NCI-H345 treated with DMSO at 0.1 percent for 48 hours (cell line): ENCODE data around the gene KLHL18.
A peak's percentile ranks its signal among the peaks of the same experiment; 100 is the strongest.
"Not testable (repeated sequence)": the region's sequence is repeated elsewhere in the genome, so short reads cannot be mapped to it uniquely, and the experiment has no call there.

Experiments
- DNase-seq: peaks from one replicate; lab custom pipeline; 2025; ENCODE audit not compliant: unreplicated experiment; lab: John Stamatoyannopoulos, UW

The KLHL18 gene

GRCh38 chr3:47282424-47283192, at the start of gene KLHL18, which contains the start of gene KIF9:
KLHL18 (plus strand) TSS chr3:47282944; CDS start chr3:47282966, 22 bp downstream.
KIF9 (minus strand) TSS chr3:47282799; CDS start chr3:47277374, 5,425 bp downstream.
- DNase-seq, result peak; percentile 62

- no peak for DNase-seq
Measured at GRCh38 chr3:47238017-47238416, 44.7 kb upstream of the KLHL18 start.

DNA sequence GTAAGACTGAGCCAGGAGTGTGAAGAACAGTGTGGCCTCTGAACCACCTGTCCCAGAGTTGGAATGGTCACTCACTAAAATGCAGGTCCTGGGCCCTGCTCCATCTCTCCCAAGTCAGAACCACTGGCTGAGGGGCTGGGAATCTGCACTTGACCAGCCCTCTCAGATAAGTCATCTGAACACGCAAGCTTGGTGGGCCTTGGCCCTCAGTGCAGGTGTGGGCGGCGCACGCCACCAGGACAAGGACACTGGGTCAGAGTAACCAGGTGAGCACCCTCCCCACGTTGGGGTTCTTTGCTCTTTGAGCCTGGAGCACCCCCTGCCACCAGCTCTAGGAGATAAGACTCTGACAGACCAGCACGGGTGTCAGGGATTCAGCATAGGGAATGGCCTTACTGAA, 42.8 kb upstream of the KLHL18 start:
- no peak for DNase-seq

- no peak for DNase-seq
Measured at GRCh38 chr3:47243419-47244147, 39.2 kb upstream of the KLHL18 start.

DNA sequence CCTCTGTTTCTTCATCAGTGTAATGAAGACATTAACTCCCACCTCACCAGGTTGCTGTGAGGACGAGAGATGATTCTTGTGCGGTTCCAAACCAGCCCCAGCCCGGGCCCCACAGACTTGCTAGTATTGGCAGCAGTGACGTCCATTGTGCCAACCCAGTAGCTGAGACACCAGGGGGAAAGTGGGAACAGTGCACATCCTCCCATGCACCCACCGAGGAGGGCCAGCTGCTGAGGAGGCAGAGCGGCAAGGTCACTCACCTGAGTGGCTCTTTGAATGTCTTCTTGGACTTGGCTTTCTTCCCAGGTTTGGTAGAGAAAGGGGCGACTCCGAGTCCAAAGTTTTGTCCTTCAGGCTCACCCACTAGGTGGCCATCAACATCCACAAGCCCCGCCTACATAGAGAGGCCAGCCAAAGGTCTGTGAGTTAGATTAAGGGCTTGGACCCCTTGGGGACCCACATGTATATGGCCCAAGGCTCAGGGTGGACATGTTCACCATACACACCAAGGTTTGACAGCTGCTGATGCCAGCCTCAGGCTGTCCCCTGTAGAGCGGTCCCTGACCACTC, 38.1 kb upstream of the KLHL18 start:
- no peak for DNase-seq

DNA sequence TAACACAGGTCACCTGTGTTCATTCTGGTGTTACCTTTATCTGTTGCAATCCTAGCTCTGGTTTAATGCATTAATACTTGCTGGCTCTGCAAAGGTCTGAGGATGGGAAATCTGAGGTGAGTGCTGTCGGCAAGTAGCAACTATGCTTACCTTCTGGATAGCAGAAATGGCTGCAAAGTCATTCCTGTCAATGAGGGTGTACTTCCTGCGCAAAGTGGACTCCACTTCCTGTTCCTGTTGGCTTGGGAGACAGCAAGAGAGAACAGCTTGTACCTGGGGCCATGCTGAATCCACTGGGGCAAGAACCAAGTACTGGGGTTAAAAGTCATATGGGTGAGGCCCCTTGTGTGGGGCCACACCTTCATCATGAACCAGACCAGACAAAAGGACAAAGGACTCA, 37.5 kb upstream of the KLHL18 start:
- DNase-seq, result no peak

GRCh38 chr3:47247131-47248064, 35.3 kb upstream of the KLHL18 start:
- DNase-seq, result no peak

DNA sequence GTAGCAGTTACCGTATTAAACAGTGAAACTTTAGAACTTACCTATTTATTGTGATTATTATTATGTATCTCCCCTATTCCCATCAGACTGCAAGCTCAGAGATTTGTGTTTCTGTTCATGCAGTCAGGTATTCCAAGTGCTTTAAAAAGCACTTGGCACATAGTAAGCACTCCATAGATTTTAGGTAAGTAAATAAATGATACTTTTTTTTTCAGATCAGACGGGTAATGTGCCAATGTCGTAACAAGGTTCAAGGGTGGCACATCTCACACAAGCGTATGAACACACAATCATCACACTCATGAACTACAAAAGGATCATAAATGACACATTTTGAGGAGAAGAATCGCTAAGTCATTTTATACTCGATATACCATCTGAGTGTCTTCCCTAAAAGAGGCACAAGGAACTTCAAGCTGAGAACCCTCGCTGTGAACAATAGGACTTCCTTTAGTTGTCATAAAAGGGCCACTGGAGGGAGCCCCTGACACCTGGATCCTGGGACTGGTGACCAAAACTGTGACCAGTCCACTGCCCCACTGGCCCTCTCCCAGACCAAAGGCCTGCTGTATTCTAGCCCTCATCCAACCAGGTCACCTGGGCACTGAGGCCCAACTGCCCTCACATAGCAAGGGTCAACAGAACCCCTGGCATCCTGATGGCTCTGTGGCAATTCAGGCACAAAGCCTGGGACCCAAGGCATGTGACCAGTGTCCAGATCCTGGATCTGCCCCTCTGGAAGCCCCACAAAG, 32.3 kb upstream of the KLHL18 start:
- DNase-seq, result no peak

DNA sequence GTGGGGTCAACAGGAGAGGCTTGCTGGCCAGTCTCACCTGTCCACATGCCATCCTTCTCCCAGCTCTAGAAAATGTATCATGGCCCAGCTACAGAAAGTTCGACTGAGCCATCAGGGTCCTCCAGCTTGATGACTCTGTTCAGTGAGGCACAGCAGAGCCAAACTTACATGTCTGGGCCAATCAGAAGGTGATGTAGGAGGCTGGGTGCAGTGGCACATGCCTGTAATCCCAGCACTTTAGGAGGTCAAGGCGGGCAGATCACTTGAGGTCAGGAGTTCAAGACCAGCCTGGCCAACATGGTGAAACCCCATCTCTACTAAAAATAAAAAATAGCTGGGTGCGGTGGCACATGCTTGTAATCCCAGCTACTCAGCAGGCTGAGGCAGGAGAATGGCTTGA, 31.7 kb upstream of the KLHL18 start:
- DNase-seq, result not testable (repeated sequence)

DNA sequence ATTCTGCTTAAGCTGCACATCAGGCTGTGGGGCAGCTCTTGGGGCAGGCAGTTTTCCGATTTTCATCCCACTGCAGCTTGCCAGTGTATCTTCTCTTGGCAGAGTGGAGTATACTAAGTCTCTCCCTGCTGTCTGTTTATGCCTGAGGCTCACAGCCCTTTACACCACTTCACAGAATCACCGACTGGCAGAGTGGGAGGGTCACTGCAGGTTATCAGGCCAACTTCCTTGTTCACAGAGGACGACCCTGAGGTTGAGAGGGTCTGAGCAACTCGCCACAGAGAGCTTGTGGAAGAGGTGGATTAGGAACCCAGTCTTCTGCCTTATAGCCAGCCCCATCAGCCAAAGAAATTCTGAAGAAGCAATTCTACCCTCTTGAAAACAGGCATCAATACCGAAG, 31.1 kb upstream of the KLHL18 start:
- DNase-seq, result no peak

GRCh38 chr3:47256331-47256730, 26.4 kb upstream of the KLHL18 start:
- DNase-seq, result not testable (repeated sequence)

GRCh38 chr3:47259114-47259513, 23.6 kb upstream of the KLHL18 start:
- no peak for DNase-seq

DNA sequence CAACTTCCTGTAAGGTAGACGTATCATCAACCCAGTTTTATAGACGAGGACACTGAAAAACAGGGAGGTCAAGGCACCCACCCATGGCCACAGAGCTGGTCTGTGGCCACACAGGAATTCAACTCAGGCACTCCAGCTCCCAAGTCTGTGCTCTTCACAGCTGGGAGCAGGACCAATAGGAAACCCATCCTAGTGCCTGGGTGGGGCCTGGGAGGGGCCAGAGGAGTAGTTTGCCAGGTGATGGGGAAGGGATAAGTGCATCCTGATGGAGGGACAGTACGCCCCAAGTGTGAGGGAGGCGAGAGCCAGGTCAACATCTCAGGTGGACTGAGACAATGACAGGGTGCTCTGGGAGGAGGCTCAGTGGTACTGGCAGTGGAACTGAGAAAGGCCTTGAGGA, 22.1 kb upstream of the KLHL18 start:
- no peak for DNase-seq

DNA sequence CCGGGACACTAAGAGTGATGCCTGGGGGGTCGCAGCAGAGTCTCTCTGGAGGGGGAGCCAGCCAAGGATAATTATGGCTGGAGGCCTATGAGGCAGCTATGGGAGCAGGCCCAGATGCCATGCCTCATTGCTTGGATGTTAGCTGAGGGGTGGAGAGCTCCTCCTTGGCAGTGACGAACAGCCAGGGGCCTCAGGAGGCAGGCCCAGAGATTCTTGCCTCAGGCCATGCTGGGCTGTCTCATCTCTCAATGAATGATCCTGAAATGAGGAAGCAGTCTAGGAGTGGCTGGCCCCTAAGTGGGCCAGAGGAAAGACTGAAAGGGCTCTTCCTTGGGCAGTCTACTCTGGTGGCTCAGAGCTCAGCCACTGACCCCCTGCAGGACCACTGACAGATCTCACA, 21.4 kb upstream of the KLHL18 start:
- DNase-seq, result no peak

GRCh38 chr3:47265008-47265407, 17.7 kb upstream of the KLHL18 start:
- DNase-seq, result no peak

DNA sequence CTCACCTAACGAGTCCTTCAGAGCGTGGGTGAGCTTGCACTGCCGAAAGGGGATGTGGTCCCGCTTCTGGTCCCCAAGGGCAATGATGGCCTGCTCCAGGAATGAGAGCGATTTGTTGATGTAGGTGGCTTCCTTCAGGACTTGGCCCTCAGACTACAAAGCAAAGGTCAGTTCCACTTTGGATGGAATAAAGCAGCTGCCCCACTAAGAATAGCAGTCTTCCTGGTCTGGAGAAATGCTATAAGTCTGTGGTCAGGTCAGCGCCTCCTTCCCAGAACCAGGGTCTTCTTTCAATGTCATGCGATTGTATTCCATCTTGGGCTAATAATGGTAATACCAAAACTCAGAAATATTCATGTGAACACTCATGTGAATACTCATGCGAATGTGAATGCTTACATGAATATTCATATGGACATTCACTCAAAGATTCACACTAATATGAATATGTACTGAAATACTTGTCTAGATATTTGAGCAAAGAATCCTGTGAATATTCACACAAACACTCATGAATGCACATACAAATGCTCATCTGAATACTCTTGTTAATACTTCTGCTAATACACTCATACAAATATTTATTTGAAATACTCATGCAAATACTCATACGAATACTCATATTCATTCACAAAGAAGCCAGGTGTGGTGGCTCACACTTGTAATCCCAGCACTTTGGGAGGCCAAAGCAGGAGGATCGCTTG, 16.9 kb upstream of the KLHL18 start:
- DNase-seq, result no peak

DNA sequence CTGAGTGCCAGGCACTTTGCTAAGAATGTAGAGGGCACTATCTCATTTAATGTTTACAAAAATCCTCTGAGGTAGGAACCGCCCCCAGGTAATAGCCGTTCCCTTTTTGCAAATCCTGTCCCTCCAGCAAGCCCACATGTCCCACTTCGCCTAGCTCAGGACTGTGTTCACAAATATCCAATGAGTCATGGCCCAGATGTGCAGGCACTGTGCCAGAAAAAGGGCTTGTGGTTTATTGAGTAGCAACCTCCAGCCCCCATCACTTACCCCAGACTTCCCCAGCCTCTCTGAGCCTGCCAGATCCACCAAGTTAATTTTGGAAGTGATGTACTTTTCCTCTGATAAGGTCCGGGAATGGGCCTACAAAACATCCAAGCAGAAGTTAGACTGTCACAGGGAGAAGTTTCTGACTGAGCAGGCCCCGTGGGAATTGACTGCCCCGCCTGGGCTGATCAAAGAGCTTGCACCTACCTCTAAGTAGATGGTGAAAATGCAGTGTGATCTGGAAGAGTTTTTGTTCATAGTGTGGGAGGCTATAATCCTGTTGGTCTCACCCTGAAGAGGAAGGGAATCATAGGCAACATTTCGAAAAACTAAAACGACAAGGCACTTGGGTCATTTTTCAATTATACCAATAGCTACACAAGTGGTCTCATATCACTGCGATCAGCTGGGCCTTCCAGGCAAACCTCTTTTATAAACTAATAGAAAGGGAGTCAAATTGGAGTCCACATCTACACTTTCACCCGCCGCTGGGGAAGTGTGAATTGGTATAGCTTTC, 15.8 kb upstream of the KLHL18 start:
- DNase-seq, result no peak

DNA sequence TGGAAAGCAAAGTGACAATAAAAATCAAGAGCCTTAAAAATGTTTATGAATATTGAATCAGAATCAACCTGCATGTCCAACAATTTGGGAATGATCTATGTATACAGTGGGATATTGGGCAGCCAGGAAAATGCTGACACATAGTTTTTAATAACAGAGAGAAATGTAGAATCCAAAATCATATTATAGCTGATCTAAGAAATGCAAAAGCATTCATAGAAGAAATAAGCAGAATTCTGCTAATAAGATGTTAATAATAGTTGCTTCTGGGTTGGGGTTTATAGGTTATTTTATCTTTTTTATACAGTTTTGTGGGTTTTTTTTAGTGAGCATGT, 15.3 kb upstream of the KLHL18 start:
- no peak for DNase-seq

DNA sequence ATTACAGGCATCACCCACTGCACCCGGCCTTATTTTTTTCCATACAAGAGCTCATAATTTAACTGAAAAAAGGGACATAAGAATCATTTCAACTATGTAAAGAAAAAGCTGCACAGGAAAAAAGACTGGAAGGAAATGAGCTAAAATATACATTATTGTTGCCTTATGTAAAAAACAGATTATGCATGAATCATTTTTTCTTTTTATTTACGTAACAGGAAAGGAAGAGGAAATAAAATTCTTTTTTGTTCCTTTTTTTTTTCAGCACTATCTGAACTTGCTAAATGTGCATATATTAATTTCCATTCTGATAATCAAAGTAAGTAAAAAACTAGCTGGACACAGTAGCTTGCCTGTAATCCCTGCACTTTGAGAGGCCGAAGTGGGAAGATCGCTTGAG, 12.2 kb upstream of the KLHL18 start:
- no peak for DNase-seq
